GM19463 (cell line): Measurements from ENCODE around the gene TIAL1.
"Not testable (repeated sequence)": the region's sequence is repeated elsewhere in the genome, so short reads cannot be mapped to it uniquely, and the experiment has no call there.

Source experiments
- ATAC-seq: cut with Tn5 transposase; IDR thresholded peaks from one replicate; pipeline ENCODE4 v1.9.1; 2021; ENCODE audit warnings: mild to moderate bottlenecking, moderate library complexity; ENCODE audit not compliant: unreplicated experiment

TIAL1 gene

GRCh38 chr10:119533473-119533872 is 63.3 kb downstream of the TIAL1 start:
- no peak for ATAC-seq

- ATAC-seq: not testable (repeated sequence)
Observed at GRCh38 chr10:119532791-119533190, 64.0 kb downstream of the TIAL1 start.

GRCh38 chr10:119532251-119532650 is 64.5 kb downstream of the TIAL1 start:
- ATAC-seq: not testable (repeated sequence)

- ATAC-seq: no peak
Observed at GRCh38 chr10:119531067-119531466, 65.7 kb downstream of the TIAL1 start.

GRCh38 chr10:119528663-119529237 is 68.0 kb downstream of the TIAL1 start:
- not testable (repeated sequence) for ATAC-seq

- no peak for ATAC-seq
Observed at GRCh38 chr10:119526621-119527592, 69.9 kb downstream of the TIAL1 start.

- ATAC-seq: no peak
Observed at GRCh38 chr10:119526149-119526548, 70.6 kb downstream of the TIAL1 start.

- no peak for ATAC-seq
Observed at GRCh38 chr10:119525116-119525515, 71.6 kb downstream of the TIAL1 start.

- no peak for ATAC-seq
Observed at GRCh38 chr10:119524720-119525070, 72.1 kb downstream of the TIAL1 start.

- ATAC-seq: no peak
Observed at GRCh38 chr10:119523895-119524719, 72.7 kb downstream of the TIAL1 start.
